Heart left ventricle (tissue), 16 donors: ENCODE measurements around the gene FRRS1L. TPM values are rescaled to one million over a fixed set of nuclear protein-coding genes. Genes with fewer than 3 reads are reported as not detected.

Experiments used
- ATAC-seq, 4 donors: fragments of 200-7000 bp; cut with Tn5 transposase; one replicate each; pipeline ENCODE4 v1.9.1; 2020 to 2022; ENCODE audit warnings: moderate library complexity in 4 of 4, mild to moderate bottlenecking in 3 of 4, moderate number of reproducible peaks in 1 of 4
- DNase-seq, 5 donors: peaks; one replicate each; pipeline ENCODE4 v3.0.0-alpha.2; 2020
- H3K27ac ChIP-seq, 12 donors: fragments of 200-600 bp; sonication (generic) in 4 of 12; one replicate each; pipeline versions ENCODE4 v1.5.0 to v1.8.0; 2016 to 2022; ENCODE audit warnings: mild to moderate bottlenecking in 2 of 12
- H3K27me3 ChIP-seq, 9 donors: fragments of 200-600 bp; sonication (generic) in 2 of 9; one replicate each; pipeline versions ENCODE4 v1.5.1 to v1.8.0; 2016 to 2022; ENCODE audit warnings: mild to moderate bottlenecking in 3 of 9
- H3K36me3 ChIP-seq, 9 donors: fragments of 200-600 bp; sonication (generic) in 2 of 9; one replicate each; pipeline versions ENCODE4 v1.5.0 to v1.8.0; 2018 to 2022; ENCODE audit warnings: mild to moderate bottlenecking in 2 of 9
- H3K4me1 ChIP-seq, 12 donors: fragments of 200-600 bp; sonication (generic) in 4 of 12; one replicate each; pipeline versions ENCODE4 v1.5.0 to v1.8.0; 2016 to 2022; ENCODE audit warnings: mild to moderate bottlenecking in 3 of 12
- H3K4me3 ChIP-seq, 12 donors: fragments of 200-600 bp; sonication (generic) in 4 of 12; one replicate each; pipeline versions ENCODE4 v1.5.0 to v1.8.0; 2017 to 2022; ENCODE audit warnings: mild to moderate bottlenecking in 9 of 12, moderate library complexity in 4 of 12
- H3K9me3 ChIP-seq, 12 donors: fragments of 200-600 bp; sonication (generic) in 4 of 12; one replicate each; pipeline versions ENCODE4 v1.5.0 to v1.8.0; 2016 to 2022; ENCODE audit warnings: mild to moderate bottlenecking in 1 of 12
- POLR2A ChIP-seq, 2 donors: fragments of 450-650 bp; IDR thresholded peaks; one replicate each; pipeline ENCODE4 v1.6.1; 2017; ENCODE audit warnings: antibody characterized with exemption in 2 of 2, mild to moderate bottlenecking in 2 of 2, moderate library complexity in 2 of 2
- WGBS, 4 donors: extraction: QIAGEN DNeasy Blood & Tissue Kit in 2 of 4; methylation state at CpG; one replicate each; pipeline versions ENCODE4 v1.1.5 to v1.1.7; 2013 to 2018; 5-methylcytosine and 5-hydroxymethylcytosine counted together
- intact Hi-C, 10 donors: fragments of 100-400 bp; cut with DNase I; formaldehyde crosslinking; loops; one replicate each; pipeline versions ENCODE4 v1.11.1 to v1.14.2; 2022
- polyA plus RNA-seq, 2 donors: library from polyadenylated mRNA; stranded (reverse); fragments of 200-250 nt; gene quantifications; one replicate each; pipeline ENCODE4 v1.2.3, GENCODE V29; 2013
- total RNA-seq, 9 donors: library from RNA; depleted of rRNA in 2 of 9; stranded (reverse); fragments of >200 nt in 2 of 9; fragmentation: NEBNext Ultra II Directional in 3 of 9; extraction: Animal tissue kit (Norgen Biotek cat#: 25700) in 3 of 9; gene quantifications; one replicate each; pipeline versions ENCODE4 v1.1.0 to v1.2.4, GENCODE V29; 2016 to 2023
- TF ChIP-seq, protein P1 (sequence below), 12 donors: fragments of 200-600 bp; sonication (generic) in 4 of 12; IDR thresholded peaks; one replicate each; pipeline versions ENCODE4 v1.5.0 to v1.8.0; 2018 to 2022; ENCODE audit warnings: antibody characterized with exemption in 12 of 12, mild to moderate bottlenecking in 5 of 12
- donor health status: ischemic (EF 13 %, LVEDD 7.1; RV severe dilation, severe dysfunction).
- donor health status: healthy with polysubstance abuse.
- donor health status: DM: no; HTN: yes; CAD: no.
- donor health status: DM: no; HTN: no; CAD: no.
- donor health status: ischemic (EF 25% LVEDD 6.9; RV normal size, moderate dysfunction).
- donor health status: ischemic (EF 25% LVEDD 5.7; RV mildly dilated, moderate dysfunction).
- donor health status: healthy.
- donor health status: DM: yes; HTN: yes; CAD: no.
- donor health status: ischemic (EF 35%, LVEDD 5.7; RV mildly dilated, moderate dysfunction).
- donor health status: nonischemic (EF 11% LVEDD 7.7; RV severe dilation, severe dysfunction).
- donor health status: DM: yes; HTN: yes; CAD: no.
- donor health status: PGD.
- donor health status: ischemic (EF 29% LVEDD 5.4; RV normal size, mild dysfunction).
- donor health status: nonischemic (EF 23%, LVEDD 6.1; RV moderate dilation, normal function).

FRRS1L gene
- total and polyA plus RNA-seq, 11 donors, result 0.04 to 2.5 (median 1.6) TPM

DNA sequence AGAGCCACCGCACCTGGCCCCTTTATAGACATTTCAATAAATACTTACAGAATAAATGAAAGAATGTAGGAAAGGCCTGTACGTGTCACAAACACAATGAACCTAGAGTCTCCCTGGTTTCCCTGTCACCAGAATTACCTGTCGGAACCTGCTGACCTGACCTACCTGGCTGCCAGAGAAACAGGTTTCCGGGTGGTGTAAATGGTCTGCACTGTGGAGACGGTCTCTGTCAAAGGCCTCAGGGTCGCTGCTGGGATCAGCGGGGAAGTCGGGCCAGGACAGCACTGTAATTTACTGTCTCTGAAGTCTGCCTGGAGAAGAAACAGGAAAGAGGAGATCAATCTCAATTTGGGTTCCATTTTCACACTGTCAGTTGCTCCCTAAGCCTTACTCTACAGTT, 9.3 kb upstream of the FRRS1L start:
- TF ChIP-seq, protein P1, sequence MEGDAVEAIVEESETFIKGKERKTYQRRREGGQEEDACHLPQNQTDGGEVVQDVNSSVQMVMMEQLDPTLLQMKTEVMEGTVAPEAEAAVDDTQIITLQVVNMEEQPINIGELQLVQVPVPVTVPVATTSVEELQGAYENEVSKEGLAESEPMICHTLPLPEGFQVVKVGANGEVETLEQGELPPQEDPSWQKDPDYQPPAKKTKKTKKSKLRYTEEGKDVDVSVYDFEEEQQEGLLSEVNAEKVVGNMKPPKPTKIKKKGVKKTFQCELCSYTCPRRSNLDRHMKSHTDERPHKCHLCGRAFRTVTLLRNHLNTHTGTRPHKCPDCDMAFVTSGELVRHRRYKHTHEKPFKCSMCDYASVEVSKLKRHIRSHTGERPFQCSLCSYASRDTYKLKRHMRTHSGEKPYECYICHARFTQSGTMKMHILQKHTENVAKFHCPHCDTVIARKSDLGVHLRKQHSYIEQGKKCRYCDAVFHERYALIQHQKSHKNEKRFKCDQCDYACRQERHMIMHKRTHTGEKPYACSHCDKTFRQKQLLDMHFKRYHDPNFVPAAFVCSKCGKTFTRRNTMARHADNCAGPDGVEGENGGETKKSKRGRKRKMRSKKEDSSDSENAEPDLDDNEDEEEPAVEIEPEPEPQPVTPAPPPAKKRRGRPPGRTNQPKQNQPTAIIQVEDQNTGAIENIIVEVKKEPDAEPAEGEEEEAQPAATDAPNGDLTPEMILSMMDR (IDR thresholded peaks at IDR 0.05), result no peak
- TF ChIP-seq POLR2A (IDR thresholded peaks at IDR 0.05), result no peak
- Histone ChIP-seq H3K4me3 (no peak overlapping the region), H3K27ac (no peak overlapping the region), H3K36me3 (no peaks in the 10 kb centered on the region), H3K27me3 (peaks cover 0 to 3% (median 0%) of the 10 kb centered on the region in 9 donors), H3K9me3 (no peaks in the 10 kb centered on the region), H3K4me1 (no peaks in the 10 kb centered on the region)
- intact Hi-C loops, result no loop called here
- no peak for DNase-seq
- 72 to 90% (median 80%) methylated on average over 8 of the region's 8 CpGs for WGBS, 4 donors
- no peak for ATAC-seq

DNA sequence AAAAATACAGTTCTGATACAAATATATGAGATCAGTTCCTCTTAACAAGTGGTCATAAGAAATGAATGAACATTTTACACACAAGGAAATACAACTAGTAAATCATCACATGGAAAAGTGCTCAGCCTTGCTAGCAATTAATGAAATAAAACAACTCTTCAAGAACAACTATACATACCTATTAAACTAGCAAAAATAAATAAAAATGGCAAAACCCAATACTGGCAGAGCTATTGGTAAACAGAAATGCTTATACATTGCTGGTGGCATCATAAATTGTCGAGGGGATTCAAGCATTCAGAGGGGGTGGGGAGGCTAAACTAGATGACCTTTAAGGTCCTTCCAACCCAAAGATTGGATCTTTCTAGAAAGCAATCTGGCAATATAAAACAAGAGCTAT, 5.9 kb upstream of the FRRS1L start:
- H3K4me3 ChIP-seq, result no peak overlapping the region
- H3K36me3 ChIP-seq, result no peaks in the 10 kb centered on the region
- TF ChIP-seq, protein P1 (IDR thresholded peaks at IDR 0.05), result no peak
- TF ChIP-seq POLR2A (IDR thresholded peaks at IDR 0.05), result no peak
- no peak overlapping the region for H3K27ac ChIP-seq
- no peak for ATAC-seq
- H3K27me3 ChIP-seq, result peaks cover 0 to 12% (median 0%) of the 10 kb centered on the region in 9 donors
- H3K4me1 ChIP-seq, result no peaks in the 10 kb centered on the region
- no peaks in the 10 kb centered on the region for H3K9me3 ChIP-seq
- intact Hi-C loops, result no loop called here
- WGBS, 4 donors, result 67 to 74% (median 71%) methylated on average over 1 of the region's 1 CpG
- no peak for DNase-seq

DNA sequence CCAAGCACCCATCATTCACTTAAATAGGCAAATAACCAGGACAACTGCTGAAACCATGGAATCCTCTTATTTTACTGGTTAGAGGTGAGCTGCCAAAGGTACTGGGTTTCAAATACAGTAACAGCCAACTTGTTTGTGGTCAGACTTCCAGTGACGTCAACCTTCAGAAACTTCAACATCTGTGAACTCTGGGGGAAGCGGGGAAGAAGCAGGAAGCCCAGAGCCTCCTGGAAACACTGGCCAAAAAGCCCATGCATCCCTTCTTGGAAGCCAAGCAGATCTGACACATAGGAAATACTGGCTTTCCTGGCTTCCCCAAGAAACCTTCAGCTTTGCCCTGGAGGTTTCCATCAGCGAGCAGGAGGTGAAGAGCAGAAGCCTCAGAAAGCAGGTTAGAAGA, 4.9 kb upstream of the FRRS1L start:
- intact Hi-C loops, result no loop called here
- TF ChIP-seq, protein P1 (IDR thresholded peaks at IDR 0.05), result no peak
- no peak for TF ChIP-seq POLR2A (IDR thresholded peaks at IDR 0.05)
- 62 to 87% (median 72%) methylated on average over 3 of the region's 3 CpGs for WGBS, 4 donors

DNA sequence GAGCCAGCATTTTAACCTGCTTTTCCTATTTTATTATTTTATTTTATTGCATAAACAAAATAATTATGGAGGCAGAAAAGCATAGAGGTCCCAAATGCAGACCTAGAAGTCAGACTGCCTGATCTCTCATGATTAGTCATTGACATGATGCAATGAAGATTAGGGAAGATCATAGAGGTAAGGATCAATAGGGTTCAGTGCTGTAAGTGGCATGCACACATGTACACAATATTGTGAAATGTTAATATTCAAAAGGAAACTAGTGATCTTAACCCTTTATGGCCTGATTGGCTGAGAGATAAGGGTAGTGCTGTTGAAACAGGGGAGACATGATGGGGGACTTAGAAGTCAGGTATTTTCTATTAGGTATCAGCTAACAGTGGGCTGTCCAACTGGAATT, 1.1 kb upstream of the FRRS1L start:
- H3K4me1 ChIP-seq, result peaks cover 0 to 10% (median 0%) of the 10 kb centered on the region in 12 donors
- peaks cover 0 to 33% (median 9%) of the 10 kb centered on the region in 9 donors for H3K27me3 ChIP-seq
- TF ChIP-seq POLR2A (IDR thresholded peaks at IDR 0.05), result no peak
- TF ChIP-seq, protein P1 (IDR thresholded peaks at IDR 0.05), result no peak
- intact Hi-C loops, result no loop called here
- no peak for ATAC-seq
- DNase-seq, result no peak
- no peaks in the 10 kb centered on the region for H3K36me3 ChIP-seq
- H3K27ac ChIP-seq, result no peak overlapping the region
- no peak overlapping the region for H3K4me3 ChIP-seq
- H3K9me3 ChIP-seq, result peaks cover 0 to 7% (median 0%) of the 10 kb centered on the region in 12 donors

More for the DNA sequence above, 4.9 kb upstream of the FRRS1L start:
- H3K4me1 ChIP-seq, result peaks cover 0 to 5% (median 0%) of the 10 kb centered on the region in 12 donors
- ATAC-seq (no peak), DNase-seq (no peak)
- no peak overlapping the region for H3K27ac ChIP-seq
- no peaks in the 10 kb centered on the region for H3K9me3 ChIP-seq
- no peaks in the 10 kb centered on the region for H3K36me3 ChIP-seq
- H3K27me3 ChIP-seq, result peaks cover 0 to 19% (median 7%) of the 10 kb centered on the region in 9 donors
- no peak overlapping the region for H3K4me3 ChIP-seq
